Measurements from ENCODE around the gene SLC2A6. TPM values are rescaled to one million over a fixed set of nuclear protein-coding genes. Genes with fewer than 3 reads are reported as not detected.

Gene SLC2A6
- total RNA-seq, 2 donors from 2014 or later: 4.3 to 5.2 TPM

GRCh38 chr9:133513214-133514100 is 34.6 kb upstream of the SLC2A6 start:
- Histone ChIP-seq H3K9me3 (no peaks in the 10 kb centered on the region), H3K4me3 (no peak overlapping the region), H3K27me3 (no peaks in the 10 kb centered on the region), H3K36me3 (no peaks in the 10 kb centered on the region), H3K4me1 (peaks cover 0 to 36% of the 10 kb centered on the region in 2 donors), H3K27ac (no peak overlapping the region)
- DNase-seq (ENCODE audit: low spot score): no peak
- TF ChIP-seq CTCF (IDR thresholded peaks at IDR 0.05): no peak

- DNase-seq (ENCODE audit: low spot score): no peak
- no peaks in the 10 kb centered on the region for H3K27me3 ChIP-seq
These were observed 33.6 kb upstream of the SLC2A6 start for GRCh38 chr9:133512253-133513213.

GRCh38 chr9:133511607-133512006 is 32.7 kb upstream of the SLC2A6 start:
- Histone ChIP-seq H3K36me3 (no peaks in the 10 kb centered on the region), H3K27ac (no peak overlapping the region), H3K27me3 (no peaks in the 10 kb centered on the region), H3K9me3 (no peaks in the 10 kb centered on the region), H3K4me1 (peaks cover 0 to 41% of the 10 kb centered on the region in 2 donors), H3K4me3 (no peak overlapping the region)
- no peak for TF ChIP-seq CTCF (IDR thresholded peaks at IDR 0.05)
- no peak for DNase-seq (ENCODE audit: low spot score)

More at GRCh38 chr9:133512253-133513213, 33.6 kb upstream of the SLC2A6 start:
- H3K36me3 ChIP-seq: no peaks in the 10 kb centered on the region
- no peak overlapping the region for H3K4me3 ChIP-seq
- H3K9me3 ChIP-seq: no peaks in the 10 kb centered on the region
- H3K4me1 ChIP-seq: peaks cover 0 to 36% of the 10 kb centered on the region in 2 donors
- no peak overlapping the region for H3K27ac ChIP-seq
- TF ChIP-seq CTCF (IDR thresholded peaks at IDR 0.05): no peak

- no peaks in the 10 kb centered on the region for H3K36me3 ChIP-seq
- DNase-seq (ENCODE audit: low spot score): no peak
- no peaks in the 10 kb centered on the region for H3K9me3 ChIP-seq
- H3K27me3 ChIP-seq: no peaks in the 10 kb centered on the region
- no peak overlapping the region for H3K4me3 ChIP-seq
- H3K27ac ChIP-seq: no peak overlapping the region
- peaks cover 0 to 46% of the 10 kb centered on the region in 2 donors for H3K4me1 ChIP-seq
- no peak for TF ChIP-seq CTCF (IDR thresholded peaks at IDR 0.05)
These were observed 32.1 kb upstream of the SLC2A6 start for GRCh38 chr9:133510926-133511505.

GRCh38 chr9:133509179-133510083 is 30.5 kb upstream of the SLC2A6 start:
- Histone ChIP-seq H3K9me3 (no peaks in the 10 kb centered on the region), H3K27me3 (no peaks in the 10 kb centered on the region), H3K27ac (peak overlapping the region in 1 of 2 donors; percentile 21), H3K36me3 (no peaks in the 10 kb centered on the region), H3K4me3 (no peak overlapping the region), H3K4me1 (peaks cover 0 to 47% of the 10 kb centered on the region in 2 donors)
- TF ChIP-seq CTCF (IDR thresholded peaks at IDR 0.05): no peak
- DNase-seq (ENCODE audit: low spot score): no peak
